Loucy (cell line): Measurements from ENCODE around the gene PTCH1.

Source experiments
- H2AFZ ChIP-seq: fragments of 200-600 bp; sonication (generic); 2 replicates; pipeline ENCODE4 v1.6.0; 2016; ENCODE audit warnings: antibody characterized with exemption, mild to moderate bottlenecking, low read length, moderate library complexity
- H3F3A ChIP-seq: fragments of 200-600 bp; 2 replicates; pipeline ENCODE4 v1.6.0; 2016; ENCODE audit warnings: antibody characterized with exemption, low read depth, mild to moderate bottlenecking
- H3K27me3 ChIP-seq: fragments of 200-600 bp; sonication (generic); 2 replicates; pipeline ENCODE4 v1.6.1; 2014; ENCODE audit warnings: low read length, mild to moderate bottlenecking; ENCODE audit not compliant: insufficient read depth, poor library complexity, severe bottlenecking
- H3K36me3 ChIP-seq: fragments of 200-600 bp; sonication (generic); 2 replicates; pipeline ENCODE4 v1.6.1; 2016; ENCODE audit warnings: low read length; ENCODE audit not compliant: insufficient read depth
- H3K4me1 ChIP-seq: fragments of 200-600 bp; sonication (generic); 2 replicates; pipeline ENCODE4 v1.5.1; 2014; ENCODE audit warnings: low read length, mild to moderate bottlenecking; ENCODE audit not compliant: insufficient read depth, poor library complexity, severe bottlenecking
- H3K4me2 ChIP-seq: fragments of 200-600 bp; sonication (generic); 2 replicates; pipeline ENCODE4 v1.6.0; 2014; ENCODE audit warnings: antibody characterized with exemption, low read length, low read depth, mild to moderate bottlenecking; ENCODE audit not compliant: poor library complexity, severe bottlenecking
- H3K4me3 ChIP-seq: fragments of 200-600 bp; sonication (generic); 2 replicates; pipeline ENCODE4 v1.5.1; 2014; ENCODE audit warnings: low read length, mild to moderate bottlenecking, mixed read lengths; ENCODE audit not compliant: poor library complexity, severe bottlenecking
- H3K79me2 ChIP-seq: fragments of 200-600 bp; sonication (generic); 2 replicates; pipeline ENCODE4 v1.6.1; 2014; ENCODE audit warnings: low read length; ENCODE audit not compliant: insufficient read depth
- H3K9ac ChIP-seq: fragments of 200-600 bp; sonication (generic); 2 replicates; pipeline ENCODE4 v1.6.0; 2014; ENCODE audit warnings: mild to moderate bottlenecking, low read depth, low read length, moderate library complexity; ENCODE audit not compliant: poor library complexity, severe bottlenecking
- H3K9me2 ChIP-seq: fragments of 200-600 bp; sonication (generic); replicated peaks from 2 replicates; pipeline ENCODE4 v1.6.1; 2016; ENCODE audit warnings: low read depth, low read length, mixed read lengths
- H3K9me3 ChIP-seq: fragments of 200-600 bp; sonication (generic); 2 replicates; pipeline ENCODE4 v1.6.1; 2014; ENCODE audit warnings: mild to moderate bottlenecking, antibody characterized with exemption, low read length, low read depth; ENCODE audit not compliant: insufficient read depth
- H4K20me1 ChIP-seq: fragments of 200-600 bp; sonication (generic); 2 replicates; pipeline ENCODE4 v1.6.0; 2014; ENCODE audit warnings: antibody characterized with exemption, low read length, mild to moderate bottlenecking; ENCODE audit not compliant: insufficient read depth, poor library complexity, severe bottlenecking
- EZH2phosphoT487 ChIP-seq: fragments of 200-600 bp; IDR thresholded peaks from 2 replicates; pipeline ENCODE4 v1.6.1; 2018; ENCODE audit warnings: antibody characterized with exemption, mild to moderate bottlenecking, moderate library complexity, borderline replicate concordance
- TF ChIP-seq, protein P1 (sequence below): fragments of 200-600 bp; sonication (generic); conservative IDR thresholded peaks from 2 replicates; pipeline ENCODE4 v1.5.1; 2014; ENCODE audit warnings: mild to moderate bottlenecking, antibody characterized with exemption, low read length

The PTCH1 gene

DNA sequence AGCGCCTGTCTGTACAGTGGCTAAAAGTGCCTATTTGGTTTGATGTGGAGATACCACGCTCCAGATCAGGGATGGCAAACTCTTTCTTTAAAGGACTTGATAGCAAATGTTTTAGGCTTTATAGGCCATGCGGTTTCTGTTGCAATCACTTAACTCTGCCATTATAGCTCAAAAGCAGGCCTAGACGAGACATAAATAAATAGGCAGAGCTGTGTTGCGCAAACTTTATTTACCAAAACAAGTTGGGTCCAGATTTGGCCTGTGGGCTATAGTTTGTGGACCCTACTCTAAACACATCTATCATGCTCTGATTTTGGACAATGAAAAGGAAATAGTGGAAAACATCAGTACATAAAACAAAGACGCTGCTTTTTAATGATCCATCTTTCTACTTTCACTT is 79.2 kb downstream of the PTCH1 start:
- Histone ChIP-seq H2AFZ (peak overlapping the region; percentile 59), H3K79me2 (no peaks in the 10 kb centered on the region), H3K27me3 (no peaks in the 10 kb centered on the region), H4K20me1 (no peaks in the 10 kb centered on the region), H3K4me2 (no peak overlapping the region), H3K4me3 (no peak overlapping the region), H3F3A (no peaks in the 10 kb centered on the region), H3K36me3 (no peaks in the 10 kb centered on the region), H3K9ac (no peak overlapping the region), H3K9me2 (no peaks in the 10 kb centered on the region), H3K9me3 (no peaks in the 10 kb centered on the region), H3K4me1 (peaks cover 7% of the 10 kb centered on the region)
- no peak for TF ChIP-seq EZH2phosphoT487
- TF ChIP-seq, protein P1, sequence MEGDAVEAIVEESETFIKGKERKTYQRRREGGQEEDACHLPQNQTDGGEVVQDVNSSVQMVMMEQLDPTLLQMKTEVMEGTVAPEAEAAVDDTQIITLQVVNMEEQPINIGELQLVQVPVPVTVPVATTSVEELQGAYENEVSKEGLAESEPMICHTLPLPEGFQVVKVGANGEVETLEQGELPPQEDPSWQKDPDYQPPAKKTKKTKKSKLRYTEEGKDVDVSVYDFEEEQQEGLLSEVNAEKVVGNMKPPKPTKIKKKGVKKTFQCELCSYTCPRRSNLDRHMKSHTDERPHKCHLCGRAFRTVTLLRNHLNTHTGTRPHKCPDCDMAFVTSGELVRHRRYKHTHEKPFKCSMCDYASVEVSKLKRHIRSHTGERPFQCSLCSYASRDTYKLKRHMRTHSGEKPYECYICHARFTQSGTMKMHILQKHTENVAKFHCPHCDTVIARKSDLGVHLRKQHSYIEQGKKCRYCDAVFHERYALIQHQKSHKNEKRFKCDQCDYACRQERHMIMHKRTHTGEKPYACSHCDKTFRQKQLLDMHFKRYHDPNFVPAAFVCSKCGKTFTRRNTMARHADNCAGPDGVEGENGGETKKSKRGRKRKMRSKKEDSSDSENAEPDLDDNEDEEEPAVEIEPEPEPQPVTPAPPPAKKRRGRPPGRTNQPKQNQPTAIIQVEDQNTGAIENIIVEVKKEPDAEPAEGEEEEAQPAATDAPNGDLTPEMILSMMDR = no peak

DNA sequence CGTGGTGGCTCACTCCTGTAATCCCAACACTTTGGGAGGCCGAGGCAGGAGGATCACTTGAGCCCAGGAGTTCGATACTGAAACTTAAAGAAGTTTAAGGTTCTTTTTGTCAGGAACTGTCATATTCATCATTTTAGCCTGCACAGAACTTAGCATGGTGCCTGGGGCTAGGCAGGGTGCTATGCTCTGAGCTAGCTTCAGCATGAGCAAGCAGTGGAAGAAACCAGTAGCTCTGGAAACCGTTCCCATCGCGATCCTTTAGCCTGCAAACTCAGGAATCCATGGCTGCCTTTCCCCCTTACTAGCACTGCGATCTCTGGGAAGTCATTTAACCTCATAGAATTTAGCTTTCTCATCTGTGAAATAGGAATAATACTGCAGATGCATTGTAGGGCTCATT is 80.4 kb downstream of the PTCH1 start:
- no peaks in the 10 kb centered on the region for H3K27me3 ChIP-seq
- H2AFZ ChIP-seq = no peak overlapping the region
- H3K4me2 ChIP-seq = no peak overlapping the region
- H3K4me1 ChIP-seq = peaks cover 7% of the 10 kb centered on the region
- no peaks in the 10 kb centered on the region for H3K9me3 ChIP-seq
- no peaks in the 10 kb centered on the region for H4K20me1 ChIP-seq
- H3K9me2 ChIP-seq = no peaks in the 10 kb centered on the region
- no peak for TF ChIP-seq EZH2phosphoT487
- TF ChIP-seq, protein P1 = no peak
- no peaks in the 10 kb centered on the region for H3K36me3 ChIP-seq
- H3K79me2 ChIP-seq = no peaks in the 10 kb centered on the region
- no peak overlapping the region for H3K9ac ChIP-seq
- no peaks in the 10 kb centered on the region for H3F3A ChIP-seq
- H3K4me3 ChIP-seq = no peak overlapping the region

DNA sequence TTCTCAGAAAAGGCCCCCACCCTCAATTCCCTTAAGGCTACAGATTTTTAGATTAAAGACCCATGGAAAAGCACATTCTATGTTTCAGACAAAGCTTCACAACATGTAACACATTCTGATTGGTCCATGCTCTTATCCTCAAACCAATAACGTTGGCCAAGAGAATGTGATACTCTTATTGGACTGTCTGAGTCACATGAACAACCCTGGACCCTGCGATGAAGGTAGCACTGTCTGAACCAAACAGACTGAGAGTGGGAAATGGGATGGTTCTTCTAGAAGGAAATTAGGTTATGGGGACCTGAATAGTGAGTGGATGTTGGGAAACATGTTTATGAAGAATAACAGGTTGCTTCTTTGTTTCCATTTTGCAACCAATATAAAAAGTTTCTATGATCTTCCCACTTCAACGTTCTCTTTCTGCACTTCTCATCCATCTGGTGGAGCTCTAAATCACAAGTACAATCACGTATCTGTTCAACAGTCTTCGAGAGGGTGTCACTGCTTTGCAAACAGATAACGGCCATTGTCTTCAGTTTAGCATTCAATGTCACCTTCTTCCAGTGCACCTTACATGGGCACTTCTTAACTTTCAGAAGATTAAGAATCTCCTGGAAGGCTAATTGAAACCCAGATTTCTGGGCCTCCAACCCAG is 81.6 kb downstream of the PTCH1 start:
- H3K4me3 ChIP-seq = no peak overlapping the region
- H3K27me3 ChIP-seq = no peaks in the 10 kb centered on the region
- H2AFZ ChIP-seq = peak overlapping the region; percentile 38; the same call in 1 of the 2 replicates
- no peaks in the 10 kb centered on the region for H3F3A ChIP-seq
- H3K9ac ChIP-seq = no peak overlapping the region
- H3K9me3 ChIP-seq = no peaks in the 10 kb centered on the region
- no peaks in the 10 kb centered on the region for H4K20me1 ChIP-seq
- H3K36me3 ChIP-seq = no peaks in the 10 kb centered on the region
- no peak for TF ChIP-seq EZH2phosphoT487
- TF ChIP-seq, protein P1 = no peak
- no peaks in the 10 kb centered on the region for H3K9me2 ChIP-seq
- H3K79me2 ChIP-seq = no peaks in the 10 kb centered on the region
- no peak overlapping the region for H3K4me2 ChIP-seq
- peaks cover 7% of the 10 kb centered on the region for H3K4me1 ChIP-seq
